ENCODE results near the gene LMF1. TPM values are rescaled to one million over a fixed set of nuclear protein-coding genes. Genes with fewer than 3 reads are reported as not detected.

The LMF1 gene
- total and polyA plus RNA-seq, 2 of the 13 experiments (the other 11 are each of a cell fraction or from before 2014, with no cell fraction given), result 6.8 to 8.5 TPM

DNA sequence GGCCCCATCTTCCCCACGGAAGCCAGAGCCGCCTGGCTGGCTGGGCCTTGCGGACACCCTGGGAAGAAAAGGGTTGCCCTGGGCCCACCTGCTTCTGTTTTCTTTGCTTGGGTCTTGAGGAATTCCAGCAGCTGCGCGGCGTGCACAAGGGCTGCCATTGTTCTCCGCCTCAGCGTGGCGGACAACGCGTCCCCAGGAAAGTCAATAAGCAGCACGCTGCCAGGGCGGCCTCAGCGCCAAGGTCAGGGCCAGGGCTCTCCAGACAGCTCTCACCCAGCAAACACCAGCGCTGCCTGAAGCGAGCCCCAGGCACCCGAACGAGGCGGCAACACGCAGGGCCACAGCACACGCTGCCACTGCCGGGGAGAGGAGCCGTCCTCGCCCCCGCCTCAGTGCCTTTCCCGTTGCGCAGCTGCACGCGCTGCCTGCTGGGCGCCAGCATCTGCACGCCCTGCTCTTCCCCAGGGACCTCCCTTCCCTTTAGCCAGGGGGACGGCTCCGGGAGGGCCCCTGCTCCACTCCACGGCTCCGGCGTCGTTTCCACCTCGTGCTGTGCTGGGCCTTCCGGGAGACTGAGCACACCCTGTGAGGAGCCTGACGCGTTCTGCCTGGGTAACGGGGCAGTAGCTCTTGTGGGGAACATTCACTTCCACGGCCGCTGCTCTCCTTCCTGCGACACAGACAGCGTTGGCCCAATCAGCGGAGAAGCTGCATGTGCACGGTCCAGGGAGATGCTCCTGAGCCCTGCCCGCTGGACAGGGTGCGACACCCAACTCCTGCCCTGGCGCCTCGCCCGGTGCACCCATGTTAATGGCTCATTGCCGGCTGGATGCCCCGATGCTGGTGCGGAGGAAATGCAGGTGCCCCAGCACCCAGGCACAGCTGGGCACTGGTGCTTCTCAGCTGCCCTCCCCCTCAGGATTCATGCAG, 57.8 kb downstream of the LMF1 start (continued):
- TF ChIP-seq ZNF10 (CRISPR knock-in tag; IDR thresholded peaks at IDR 0.05; ENCODE audit: borderline replicate concordance, low read depth), result no peak
- TF ChIP-seq, protein P1, sequence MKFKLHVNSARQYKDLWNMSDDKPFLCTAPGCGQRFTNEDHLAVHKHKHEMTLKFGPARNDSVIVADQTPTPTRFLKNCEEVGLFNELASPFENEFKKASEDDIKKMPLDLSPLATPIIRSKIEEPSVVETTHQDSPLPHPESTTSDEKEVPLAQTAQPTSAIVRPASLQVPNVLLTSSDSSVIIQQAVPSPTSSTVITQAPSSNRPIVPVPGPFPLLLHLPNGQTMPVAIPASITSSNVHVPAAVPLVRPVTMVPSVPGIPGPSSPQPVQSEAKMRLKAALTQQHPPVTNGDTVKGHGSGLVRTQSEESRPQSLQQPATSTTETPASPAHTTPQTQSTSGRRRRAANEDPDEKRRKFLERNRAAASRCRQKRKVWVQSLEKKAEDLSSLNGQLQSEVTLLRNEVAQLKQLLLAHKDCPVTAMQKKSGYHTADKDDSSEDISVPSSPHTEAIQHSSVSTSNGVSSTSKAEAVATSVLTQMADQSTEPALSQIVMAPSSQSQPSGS (CRISPR knock-in tag; IDR thresholded peaks at IDR 0.05), result no peak
- TF ChIP-seq, protein P2, sequence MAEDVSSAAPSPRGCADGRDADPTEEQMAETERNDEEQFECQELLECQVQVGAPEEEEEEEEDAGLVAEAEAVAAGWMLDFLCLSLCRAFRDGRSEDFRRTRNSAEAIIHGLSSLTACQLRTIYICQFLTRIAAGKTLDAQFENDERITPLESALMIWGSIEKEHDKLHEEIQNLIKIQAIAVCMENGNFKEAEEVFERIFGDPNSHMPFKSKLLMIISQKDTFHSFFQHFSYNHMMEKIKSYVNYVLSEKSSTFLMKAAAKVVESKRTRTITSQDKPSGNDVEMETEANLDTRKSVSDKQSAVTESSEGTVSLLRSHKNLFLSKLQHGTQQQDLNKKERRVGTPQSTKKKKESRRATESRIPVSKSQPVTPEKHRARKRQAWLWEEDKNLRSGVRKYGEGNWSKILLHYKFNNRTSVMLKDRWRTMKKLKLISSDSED (CRISPR knock-in tag; IDR thresholded peaks at IDR 0.05), result no peak
- TF ChIP-seq SMAD1 (CRISPR knock-in tag; IDR thresholded peaks at IDR 0.05; ENCODE audit: borderline replicate concordance, low read depth), result no peak
- no peak for TF ChIP-seq TP53 (CRISPR knock-in tag; conservative IDR thresholded peaks at IDR 0.05)
- TF ChIP-seq, protein P3, sequence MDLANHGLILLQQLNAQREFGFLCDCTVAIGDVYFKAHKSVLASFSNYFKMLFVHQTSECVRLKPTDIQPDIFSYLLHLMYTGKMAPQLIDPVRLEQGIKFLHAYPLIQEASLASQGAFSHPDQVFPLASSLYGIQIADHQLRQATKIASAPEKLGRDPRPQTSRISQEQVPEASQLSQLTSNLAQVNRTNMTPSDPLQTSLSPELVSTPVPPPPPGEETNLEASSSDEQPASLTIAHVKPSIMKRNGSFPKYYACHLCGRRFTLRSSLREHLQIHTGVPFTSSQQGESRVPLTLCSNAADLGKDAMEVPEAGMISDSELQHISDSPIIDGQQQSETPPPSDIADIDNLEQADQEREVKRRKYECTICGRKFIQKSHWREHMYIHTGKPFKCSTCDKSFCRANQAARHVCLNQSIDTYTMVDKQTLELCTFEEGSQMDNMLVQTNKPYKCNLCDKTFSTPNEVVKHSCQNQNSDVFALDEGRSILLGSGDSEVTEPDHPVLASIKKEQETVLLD (CRISPR knock-in tag; IDR thresholded peaks at IDR 0.05; ENCODE audit: low read depth), result no peak
- TF ChIP-seq SPEN (CRISPR knock-in tag; IDR thresholded peaks at IDR 0.05; ENCODE audit: low read depth), result peak; percentile 90
- no peak for TF ChIP-seq PRPF4 (IDR thresholded peaks at IDR 0.05; ENCODE audit: low read depth, low read length, poor library complexity, severe bottlenecking)
- TF ChIP-seq ARNTL (CRISPR knock-in tag; IDR thresholded peaks at IDR 0.05), result peak; percentile 72; the same call in 1 of the 2 replicates
- no peak for TF ChIP-seq ELF4 (CRISPR knock-in tag; IDR thresholded peaks at IDR 0.05; ENCODE audit: borderline replicate concordance)
- TF ChIP-seq ZFAT (CRISPR knock-in tag; conservative IDR thresholded peaks at IDR 0.05), result no peak
- no peak for TF ChIP-seq KDM6A (CRISPR knock-in tag; IDR thresholded peaks at IDR 0.05; ENCODE audit: low read depth)
- TF ChIP-seq SP1 (IDR thresholded peaks at IDR 0.05), result no peak
- no peak for TF ChIP-seq SP1 (CRISPR knock-in tag; IDR thresholded peaks at IDR 0.05)
- TF ChIP-seq, protein P4, sequence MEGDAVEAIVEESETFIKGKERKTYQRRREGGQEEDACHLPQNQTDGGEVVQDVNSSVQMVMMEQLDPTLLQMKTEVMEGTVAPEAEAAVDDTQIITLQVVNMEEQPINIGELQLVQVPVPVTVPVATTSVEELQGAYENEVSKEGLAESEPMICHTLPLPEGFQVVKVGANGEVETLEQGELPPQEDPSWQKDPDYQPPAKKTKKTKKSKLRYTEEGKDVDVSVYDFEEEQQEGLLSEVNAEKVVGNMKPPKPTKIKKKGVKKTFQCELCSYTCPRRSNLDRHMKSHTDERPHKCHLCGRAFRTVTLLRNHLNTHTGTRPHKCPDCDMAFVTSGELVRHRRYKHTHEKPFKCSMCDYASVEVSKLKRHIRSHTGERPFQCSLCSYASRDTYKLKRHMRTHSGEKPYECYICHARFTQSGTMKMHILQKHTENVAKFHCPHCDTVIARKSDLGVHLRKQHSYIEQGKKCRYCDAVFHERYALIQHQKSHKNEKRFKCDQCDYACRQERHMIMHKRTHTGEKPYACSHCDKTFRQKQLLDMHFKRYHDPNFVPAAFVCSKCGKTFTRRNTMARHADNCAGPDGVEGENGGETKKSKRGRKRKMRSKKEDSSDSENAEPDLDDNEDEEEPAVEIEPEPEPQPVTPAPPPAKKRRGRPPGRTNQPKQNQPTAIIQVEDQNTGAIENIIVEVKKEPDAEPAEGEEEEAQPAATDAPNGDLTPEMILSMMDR (CRISPR knock-in tag; IDR thresholded peaks at IDR 0.05), result peak; percentile 31; the same call in 1 of the 2 replicates
- no peak for TF ChIP-seq ZNF562 (CRISPR knock-in tag; IDR thresholded peaks at IDR 0.05; ENCODE audit: borderline replicate concordance)
- TF ChIP-seq, protein P5, sequence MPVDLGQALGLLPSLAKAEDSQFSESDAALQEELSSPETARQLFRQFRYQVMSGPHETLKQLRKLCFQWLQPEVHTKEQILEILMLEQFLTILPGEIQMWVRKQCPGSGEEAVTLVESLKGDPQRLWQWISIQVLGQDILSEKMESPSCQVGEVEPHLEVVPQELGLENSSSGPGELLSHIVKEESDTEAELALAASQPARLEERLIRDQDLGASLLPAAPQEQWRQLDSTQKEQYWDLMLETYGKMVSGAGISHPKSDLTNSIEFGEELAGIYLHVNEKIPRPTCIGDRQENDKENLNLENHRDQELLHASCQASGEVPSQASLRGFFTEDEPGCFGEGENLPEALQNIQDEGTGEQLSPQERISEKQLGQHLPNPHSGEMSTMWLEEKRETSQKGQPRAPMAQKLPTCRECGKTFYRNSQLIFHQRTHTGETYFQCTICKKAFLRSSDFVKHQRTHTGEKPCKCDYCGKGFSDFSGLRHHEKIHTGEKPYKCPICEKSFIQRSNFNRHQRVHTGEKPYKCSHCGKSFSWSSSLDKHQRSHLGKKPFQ (CRISPR knock-in tag; IDR thresholded peaks at IDR 0.05; ENCODE audit: insufficient replicate concordance), result no peak
- TF ChIP-seq ZNF567 (CRISPR knock-in tag; IDR thresholded peaks at IDR 0.05; ENCODE audit: borderline replicate concordance), result 0 out of 2 replicates have a peak, but pooled peaks have one; percentile 29
- no peak for TF ChIP-seq NFE2 (CRISPR knock-in tag; IDR thresholded peaks at IDR 0.05)

Measured in HepG2 (cell line).